ENCODE results near the gene SH3D19. TPM values are rescaled to one million over a fixed set of nuclear protein-coding genes. Genes with fewer than 3 reads are reported as not detected.

SH3D19 gene
- total RNA-seq, 1 experiment from 2014 or later, result 29.7 TPM

DNA sequence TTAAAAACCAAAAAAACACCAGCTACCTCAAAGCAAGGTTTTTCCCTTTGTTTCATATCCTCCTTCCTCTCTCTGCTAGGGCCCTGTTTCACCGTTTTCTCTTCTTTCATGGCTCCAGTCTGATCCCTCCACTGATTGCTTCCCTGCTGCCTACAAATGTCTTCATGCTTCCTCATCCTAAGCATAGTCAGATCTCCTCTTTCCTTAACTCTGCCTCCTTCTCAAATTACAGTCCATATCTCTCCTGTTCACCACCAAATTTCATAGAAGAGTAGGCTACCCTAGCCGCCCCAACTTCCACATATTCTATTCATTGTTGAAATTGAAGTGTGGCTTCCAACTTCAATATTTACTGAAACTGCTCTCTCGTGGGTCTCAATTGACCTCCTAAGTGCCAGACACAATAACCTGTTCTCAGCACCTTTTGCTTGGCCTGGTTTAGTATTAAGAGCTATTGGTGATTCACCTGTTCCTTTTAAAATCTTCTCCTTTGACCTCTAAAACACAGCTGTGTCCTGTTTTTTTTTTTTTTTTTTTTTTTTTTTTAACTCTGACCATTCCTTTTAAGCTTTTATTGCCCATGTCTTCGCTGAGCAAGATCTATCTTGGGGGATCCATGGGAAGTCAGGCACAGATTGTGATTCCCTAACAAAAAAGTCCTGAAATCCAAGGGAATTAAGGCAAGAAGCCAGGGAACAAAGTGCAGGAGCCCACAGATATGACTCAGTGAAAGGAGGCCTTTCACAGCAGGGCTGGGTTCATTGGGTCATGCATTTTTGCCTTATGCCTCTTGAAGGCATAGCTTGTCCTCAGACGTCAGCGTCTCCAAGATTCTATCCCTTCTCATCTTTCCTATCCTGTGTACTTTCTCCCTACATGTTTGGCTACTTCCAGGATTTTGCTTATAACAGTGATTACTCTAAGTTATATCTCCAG lies 140.6 kb downstream of the SH3D19 start:
- no peaks in the 10 kb centered on the region for H4K20me1 ChIP-seq (ENCODE audit: control insufficient read depth, insufficient read depth, insufficient read length)
- H2BK15ac ChIP-seq (ENCODE audit: low read depth, low read length), result no peak overlapping the region
- H4K8ac ChIP-seq (replicated peaks; ENCODE audit: insufficient read length, low read depth, low read length), result no peak overlapping the region
- Mint-ChIP-seq H3K4me1 (peaks cover 14 to 19% of the 10 kb centered on the region in 2 experiments; a peak in 3 of 4 replicates), H3K4me3 (no peak overlapping the region), H3K27me3 (ENCODE audit: low read depth) (no peaks in the 10 kb centered on the region; the same call in 1 of the 2 replicates), H3K36me3 (ENCODE audit: insufficient read depth in 1 of 3, low read depth in 3 of 3) (peaks cover 5 to 7% (median 6%) of the 10 kb centered on the region in 3 experiments), H3K9me3 (peaks cover 2 to 3% of the 10 kb centered on the region in 2 experiments), H3K27ac (peak overlapping the region in 2 of 3 experiments; percentile 2 to 6; a peak in 4 of 7 replicates)
- H4K91ac ChIP-seq (ENCODE audit: insufficient read length, low read depth, low read length), result no peak overlapping the region
- no peak overlapping the region for H3T11ph ChIP-seq (ENCODE audit: low read length)
- H3K4ac ChIP-seq (ENCODE audit: low read depth, low read length), result no peak overlapping the region
- H3K56ac ChIP-seq (ENCODE audit: insufficient read length, low read depth, low read length), result no peak overlapping the region
- no peak overlapping the region for H2AFZ ChIP-seq (ENCODE audit: low read length)
- no peaks in the 10 kb centered on the region for H3K27me3 ChIP-seq (ENCODE audit: insufficient read depth, low read length)
- H4K5ac ChIP-seq (ENCODE audit: insufficient read length, low read depth, low read length), result no peak overlapping the region
- H3K4me1 ChIP-seq (ENCODE audit: insufficient read depth, low read length), result no peaks in the 10 kb centered on the region
- H2BK12ac ChIP-seq (ENCODE audit: insufficient read length, low read depth, low read length), result no peak overlapping the region
- no CpG with 5 or more reads among the region's 6 CpGs for WGBS (ENCODE audit: extremely low coverage, insufficient read length, low lambda C conversion rate)
- no peak overlapping the region for H3K4me2 ChIP-seq (ENCODE audit: insufficient read depth, insufficient read length, low read length)
- TF ChIP-seq, protein P1, sequence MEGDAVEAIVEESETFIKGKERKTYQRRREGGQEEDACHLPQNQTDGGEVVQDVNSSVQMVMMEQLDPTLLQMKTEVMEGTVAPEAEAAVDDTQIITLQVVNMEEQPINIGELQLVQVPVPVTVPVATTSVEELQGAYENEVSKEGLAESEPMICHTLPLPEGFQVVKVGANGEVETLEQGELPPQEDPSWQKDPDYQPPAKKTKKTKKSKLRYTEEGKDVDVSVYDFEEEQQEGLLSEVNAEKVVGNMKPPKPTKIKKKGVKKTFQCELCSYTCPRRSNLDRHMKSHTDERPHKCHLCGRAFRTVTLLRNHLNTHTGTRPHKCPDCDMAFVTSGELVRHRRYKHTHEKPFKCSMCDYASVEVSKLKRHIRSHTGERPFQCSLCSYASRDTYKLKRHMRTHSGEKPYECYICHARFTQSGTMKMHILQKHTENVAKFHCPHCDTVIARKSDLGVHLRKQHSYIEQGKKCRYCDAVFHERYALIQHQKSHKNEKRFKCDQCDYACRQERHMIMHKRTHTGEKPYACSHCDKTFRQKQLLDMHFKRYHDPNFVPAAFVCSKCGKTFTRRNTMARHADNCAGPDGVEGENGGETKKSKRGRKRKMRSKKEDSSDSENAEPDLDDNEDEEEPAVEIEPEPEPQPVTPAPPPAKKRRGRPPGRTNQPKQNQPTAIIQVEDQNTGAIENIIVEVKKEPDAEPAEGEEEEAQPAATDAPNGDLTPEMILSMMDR (conservative IDR thresholded peaks at IDR 0.05), result no peak
- no peak overlapping the region for H3K23ac ChIP-seq (ENCODE audit: insufficient read length, low read depth, low read length)
- no peak for DNase-seq
- no peaks in the 10 kb centered on the region for H3K9me3 ChIP-seq (ENCODE audit: control insufficient read depth, low read depth, low read length)
- no peak overlapping the region for H3K9ac ChIP-seq (ENCODE audit: extremely low read depth, insufficient read length, low read length)
- no peaks in the 10 kb centered on the region for H3K79me1 ChIP-seq (ENCODE audit: insufficient read depth, low read depth, low read length, poor library complexity, severe bottlenecking)
- no peaks in the 10 kb centered on the region for H3K23me2 ChIP-seq (ENCODE audit: insufficient read length, low read depth, low read length, poor library complexity, severe bottlenecking)
- no peak overlapping the region for H2BK20ac ChIP-seq (ENCODE audit: low read depth, low read length, poor library complexity, severe bottlenecking)
- H3K18ac ChIP-seq (ENCODE audit: insufficient read length, low read depth, low read length), result no peak overlapping the region
- H3K14ac ChIP-seq (ENCODE audit: insufficient read depth, low read length), result no peak overlapping the region
- H2BK5ac ChIP-seq (ENCODE audit: insufficient read length, low read length), result no peak overlapping the region
- H3K79me2 ChIP-seq (ENCODE audit: insufficient read depth, low read length), result no peaks in the 10 kb centered on the region
- H2BK120ac ChIP-seq (ENCODE audit: low read depth, low read length, poor library complexity, severe bottlenecking), result no peak overlapping the region
- no peak overlapping the region for H3K27ac ChIP-seq (ENCODE audit: insufficient read length, low read depth, low read length)
- H2AK5ac ChIP-seq (ENCODE audit: insufficient read length, low read length), result no peak overlapping the region

Data from H9 (cell line).